HG03060 (cell line): ENCODE results near the gene NUAK1.

Experiments
- ATAC-seq: cut with Tn5 transposase; IDR thresholded peaks from one replicate; pipeline ENCODE4 v1.9.1; 2021; ENCODE audit warnings: low read depth, moderate number of reproducible peaks; ENCODE audit not compliant: unreplicated experiment

The NUAK1 gene

DNA sequence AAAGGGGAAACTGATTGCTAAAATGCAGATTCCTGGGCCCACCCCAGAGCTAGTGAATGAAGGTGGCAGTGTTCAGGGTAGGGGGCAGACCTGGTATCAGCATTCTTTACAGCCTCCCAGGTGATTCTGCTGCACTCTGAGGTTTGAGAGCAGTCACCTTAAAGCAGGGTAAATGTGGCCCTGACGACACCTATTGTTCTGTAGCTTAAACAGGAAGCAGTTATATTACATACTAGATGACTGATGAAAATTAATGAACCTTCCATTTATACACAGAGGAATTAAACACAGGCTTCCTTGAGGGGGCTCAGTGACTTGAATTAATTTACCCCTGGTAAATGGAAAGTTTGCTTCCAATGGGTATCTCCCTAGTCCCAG is 25.3 kb downstream of the NUAK1 start:
- ATAC-seq = no peak

DNA sequence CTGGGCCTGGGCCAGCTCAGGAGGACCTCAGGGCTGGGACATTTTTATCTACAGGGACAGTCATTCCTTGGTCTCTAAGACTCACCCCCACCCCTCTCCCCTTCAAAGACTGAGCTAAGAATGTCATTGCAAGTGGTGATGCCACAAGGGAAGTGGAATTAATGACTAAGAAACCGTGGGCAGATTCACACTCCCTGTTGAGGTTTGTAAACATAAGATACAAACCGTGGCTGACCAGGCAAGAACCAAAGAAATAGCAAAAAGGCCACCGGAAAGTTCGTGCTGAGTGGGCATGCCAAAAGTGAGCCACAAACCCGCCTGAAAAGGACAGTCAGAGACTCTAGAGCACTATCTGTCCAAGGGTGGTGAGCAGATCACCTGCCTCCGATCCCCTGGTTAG is 25.7 kb downstream of the NUAK1 start:
- no peak for ATAC-seq

DNA sequence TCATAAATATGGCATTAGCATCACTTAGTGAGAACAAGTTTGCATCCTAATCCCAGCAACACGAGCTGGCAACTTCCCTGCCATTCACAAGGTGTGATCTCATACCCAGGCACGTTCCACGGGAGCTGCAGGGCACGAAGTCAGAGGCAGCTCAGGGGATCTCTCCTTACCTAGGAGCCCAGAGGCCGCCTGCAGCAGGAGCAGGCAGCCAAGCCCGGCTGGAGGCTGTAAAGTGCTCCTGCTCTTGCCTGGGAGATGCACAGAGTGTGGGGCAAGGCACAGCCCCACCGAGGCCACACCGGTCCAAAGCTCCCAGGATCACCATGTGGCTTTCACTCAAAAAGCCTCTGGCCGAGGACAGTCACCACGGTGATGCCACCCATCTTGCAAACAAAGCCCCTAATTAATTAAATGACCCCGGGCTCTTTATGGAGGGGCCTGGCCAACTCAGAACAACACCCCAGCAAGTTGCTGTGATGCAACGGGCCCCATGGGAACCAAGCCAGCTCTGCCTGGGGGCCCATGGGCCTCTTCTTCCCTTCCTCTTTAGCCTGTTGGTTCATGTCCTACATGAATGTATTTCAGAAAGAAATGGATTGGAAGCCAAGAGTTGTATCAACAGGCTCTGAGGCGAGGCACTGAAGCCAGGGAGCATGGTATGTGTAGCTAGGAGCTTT is 26.5 kb downstream of the NUAK1 start:
- no peak for ATAC-seq

DNA sequence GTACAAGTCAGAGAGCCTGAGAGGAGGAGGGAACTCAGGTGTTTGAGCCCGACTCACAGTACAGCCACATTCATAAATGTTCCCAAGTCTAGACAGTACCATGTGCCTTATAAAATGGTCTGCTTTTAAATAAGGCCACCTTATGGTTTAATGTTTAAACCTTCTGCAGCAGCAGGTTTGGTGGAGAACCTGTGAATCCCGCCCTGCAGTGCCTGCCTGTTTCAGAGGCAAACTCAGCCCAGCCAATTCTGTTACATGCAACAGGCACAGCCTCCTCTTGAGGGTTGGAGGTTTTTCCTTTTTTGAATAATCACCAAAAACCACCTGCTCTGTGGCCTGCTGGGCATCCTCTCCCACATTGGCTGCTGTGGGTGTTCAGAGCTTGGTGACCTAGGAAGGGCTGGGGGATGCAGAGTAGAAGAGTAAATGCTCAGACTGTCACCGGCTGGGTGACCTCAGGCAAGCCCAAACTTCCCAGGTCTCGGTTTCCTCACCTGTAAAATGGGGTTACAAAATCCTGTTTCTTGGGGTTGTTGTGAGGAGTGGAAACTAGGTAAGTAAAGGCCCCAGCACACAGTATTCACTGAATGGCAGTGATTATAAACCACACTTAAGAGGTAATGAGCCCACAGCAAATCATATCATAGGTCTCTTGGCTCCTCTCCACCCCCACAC is 28.0 kb downstream of the NUAK1 start:
- ATAC-seq = no peak

DNA sequence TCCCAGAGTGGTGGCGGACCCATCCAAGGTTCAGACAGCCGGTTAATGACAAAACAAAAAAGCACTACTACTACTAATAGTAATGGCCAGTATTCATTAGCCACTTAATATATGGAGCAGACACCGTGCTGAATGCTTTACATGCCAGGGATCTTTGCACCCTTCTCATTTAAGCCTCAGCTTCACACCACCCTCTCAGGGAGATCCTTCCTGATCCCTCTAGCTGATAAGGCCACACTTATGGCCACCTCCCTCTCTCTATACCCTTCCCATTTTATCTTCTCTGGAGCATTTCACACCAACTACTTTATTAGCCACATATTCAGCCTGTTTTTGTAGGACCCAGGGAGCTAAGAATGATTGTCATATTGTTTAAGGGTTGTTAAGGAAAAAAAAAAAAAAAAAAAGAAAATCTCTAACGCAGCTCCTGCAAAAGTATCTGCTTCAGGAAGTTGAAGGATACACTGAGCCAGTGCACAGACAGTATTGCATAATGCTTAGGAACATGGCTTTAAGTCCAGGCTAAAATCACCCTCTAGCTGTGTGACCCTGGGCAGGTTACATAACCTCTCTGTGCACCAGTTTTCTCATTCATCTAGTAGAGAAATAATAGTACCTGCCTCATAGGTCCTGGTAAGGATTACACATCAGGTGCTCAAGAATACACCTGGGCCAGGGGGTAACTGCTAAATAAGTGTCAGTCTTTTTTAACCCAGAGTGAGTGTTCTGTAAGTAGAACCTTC is 29.4 kb downstream of the NUAK1 start:
- no peak for ATAC-seq

DNA sequence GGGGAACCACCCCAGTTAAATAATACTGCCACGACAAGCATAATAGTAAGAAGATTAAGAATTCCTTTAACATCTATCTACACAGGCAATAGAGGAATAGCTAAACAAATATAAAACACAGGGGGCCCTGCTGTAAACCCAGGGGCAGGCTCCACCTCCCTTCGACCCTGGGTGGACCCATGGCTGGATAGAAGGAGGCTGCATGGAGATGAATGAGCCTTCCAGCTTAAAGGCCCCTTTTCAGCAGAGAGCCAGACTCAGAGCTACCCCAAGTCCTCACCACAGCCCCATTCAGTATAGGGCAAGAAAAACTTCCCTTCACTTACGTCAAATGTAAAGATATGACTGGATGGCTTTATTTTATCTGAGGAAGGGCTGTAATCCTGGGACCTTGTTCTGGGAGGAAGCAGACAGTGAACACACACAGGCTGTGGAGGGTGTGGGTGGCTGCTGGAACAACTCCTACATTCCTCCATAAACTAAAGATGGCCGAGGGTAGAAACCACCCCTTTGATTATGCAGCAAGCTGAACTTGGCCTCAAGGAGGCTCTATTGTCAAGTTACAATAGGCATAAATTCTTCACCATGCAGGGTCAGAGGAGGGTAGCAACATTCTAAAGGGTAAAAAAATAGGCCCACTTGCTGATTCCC is 30.4 kb downstream of the NUAK1 start:
- ATAC-seq = no peak

DNA sequence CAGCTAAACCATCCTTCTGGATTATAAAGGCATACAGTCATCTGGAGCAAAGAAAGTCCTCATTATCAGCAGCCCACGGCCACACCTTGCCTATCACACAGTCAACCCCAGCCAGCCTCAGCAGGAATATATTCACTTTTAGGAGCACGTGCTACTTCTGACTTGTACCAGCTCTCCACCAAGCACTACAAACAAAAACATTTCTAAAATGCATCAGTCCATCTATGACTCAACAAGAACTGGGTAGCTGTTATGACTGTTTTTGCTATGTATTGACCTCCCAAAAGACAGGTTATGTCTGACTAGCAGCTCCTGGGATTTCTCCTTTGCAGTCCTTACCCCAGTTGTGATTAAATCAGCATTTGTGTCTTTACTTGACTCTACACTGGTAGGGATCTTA is 31.2 kb downstream of the NUAK1 start:
- ATAC-seq = no peak

DNA sequence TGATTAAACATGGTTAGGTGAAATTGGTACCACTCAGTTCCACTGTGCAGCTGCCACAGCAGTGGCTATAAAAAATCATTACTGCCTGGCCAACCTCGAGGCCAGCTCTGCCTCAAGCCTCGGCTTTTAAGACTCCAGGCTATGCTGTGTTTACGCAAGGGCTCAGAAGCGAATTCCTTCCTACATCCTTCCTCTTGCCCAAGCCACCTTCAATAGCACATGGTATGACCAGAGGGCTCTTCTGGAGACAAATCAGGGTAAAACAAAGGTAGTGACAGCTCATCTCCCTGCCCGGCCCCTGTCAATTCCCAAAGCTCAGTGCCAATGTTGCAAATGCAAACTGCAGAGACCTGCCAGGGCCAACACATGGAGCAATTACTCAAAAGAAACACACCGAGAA is 31.9 kb downstream of the NUAK1 start:
- no peak for ATAC-seq

DNA sequence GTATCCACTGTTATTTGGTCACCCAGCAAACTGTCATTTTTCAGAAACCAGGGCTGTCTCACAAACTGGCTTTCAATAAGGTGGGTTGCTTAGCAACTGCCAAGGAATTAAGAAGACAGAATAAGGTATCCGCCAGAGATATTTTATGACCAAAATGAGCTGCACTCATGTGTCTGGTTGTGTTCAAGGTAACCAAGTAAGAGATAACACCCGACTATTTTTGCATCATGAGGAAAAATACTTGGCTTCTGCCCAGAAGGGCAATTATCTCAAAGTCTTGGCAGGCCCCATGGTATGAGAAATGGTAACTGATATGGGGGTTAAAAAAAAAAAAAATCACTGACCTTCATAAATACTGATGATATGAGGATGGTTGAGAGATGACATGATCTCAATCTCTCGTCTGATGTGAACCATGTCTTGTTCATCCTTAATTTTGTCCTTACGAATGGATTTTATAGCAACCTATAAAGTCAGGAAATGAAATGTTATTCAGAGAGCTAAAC is 32.6 kb downstream of the NUAK1 start:
- no peak for ATAC-seq

DNA sequence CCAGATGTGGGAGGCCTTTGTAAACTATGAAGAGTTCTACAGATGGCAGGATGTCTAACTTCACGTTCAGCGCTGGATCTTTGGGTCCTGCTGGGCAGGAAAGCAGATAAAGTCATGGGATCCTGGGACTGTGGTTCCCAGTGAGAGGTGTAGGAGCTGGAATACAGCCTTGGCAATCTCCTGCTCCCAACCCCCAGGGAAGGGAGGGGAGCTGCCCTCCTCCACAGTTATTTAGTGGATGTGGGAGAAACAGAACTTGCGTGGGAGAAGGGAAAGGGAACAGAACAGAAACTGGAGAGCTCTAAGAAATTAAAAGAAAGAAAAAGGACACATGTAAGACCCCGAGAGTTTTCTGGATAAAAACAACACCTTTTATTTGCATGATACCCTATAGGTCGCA is 37.0 kb downstream of the NUAK1 start:
- no peak for ATAC-seq

DNA sequence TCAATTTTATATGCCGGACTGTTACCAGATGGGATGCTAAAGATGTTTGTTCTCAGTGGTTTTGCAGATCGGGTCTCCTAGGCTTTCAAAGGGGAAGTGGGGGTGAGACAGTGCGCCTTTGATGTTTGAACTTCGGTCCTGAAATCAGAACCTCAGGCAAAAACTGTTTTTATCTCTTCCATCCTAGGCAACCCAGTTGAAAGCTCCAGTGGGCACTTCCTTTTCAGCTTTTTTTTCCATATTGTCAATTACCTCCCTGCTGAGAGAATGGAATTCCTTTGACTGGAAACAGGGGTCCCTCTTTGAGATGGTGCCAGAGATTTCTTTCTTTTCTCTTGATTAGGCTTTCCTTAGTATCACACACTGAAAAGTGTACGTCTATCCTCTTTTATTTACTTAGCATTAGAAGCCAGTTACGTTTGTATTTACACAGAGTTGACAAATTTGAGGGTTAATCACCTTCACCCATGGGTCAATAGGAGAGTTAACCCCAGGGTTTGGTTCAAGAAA is 40.0 kb downstream of the NUAK1 start:
- no peak for ATAC-seq

DNA sequence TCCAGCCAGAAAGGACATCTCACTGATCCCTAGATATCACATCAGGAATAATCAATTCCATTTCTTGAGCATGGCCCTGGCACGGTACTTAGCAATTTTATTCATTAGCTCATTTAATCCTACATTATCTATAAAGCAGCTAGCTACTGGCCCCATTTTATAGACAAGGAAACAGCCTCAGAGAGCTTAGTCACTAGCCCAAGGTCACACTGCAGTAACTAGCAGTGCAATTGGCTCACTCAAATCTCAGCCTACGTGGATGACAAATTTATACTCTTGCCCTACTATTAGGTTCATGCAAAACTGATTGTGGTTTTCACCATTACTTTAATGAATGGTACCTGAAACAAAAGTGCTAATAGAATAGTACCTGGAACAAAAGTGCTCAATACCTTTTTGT is 41.7 kb downstream of the NUAK1 start:
- no peak for ATAC-seq

DNA sequence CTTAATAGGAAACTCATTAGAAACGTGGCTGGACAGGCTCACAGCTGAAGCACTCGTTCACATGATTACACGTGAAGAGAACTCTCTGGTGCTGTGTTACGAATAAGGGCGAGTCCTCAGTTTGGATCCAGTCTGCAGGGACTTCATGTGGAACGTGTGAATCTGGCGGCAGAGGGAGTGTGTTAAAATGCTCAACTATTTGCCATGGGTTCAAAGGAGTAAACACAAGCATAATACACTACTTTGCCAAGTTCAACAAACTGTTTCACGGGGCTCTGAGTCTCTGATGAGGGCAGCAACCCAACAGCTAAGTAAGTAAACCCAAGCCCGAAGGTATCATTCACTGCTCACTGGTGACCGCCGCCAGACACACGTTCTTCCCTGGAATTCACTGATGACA is 42.4 kb downstream of the NUAK1 start:
- ATAC-seq = no peak

DNA sequence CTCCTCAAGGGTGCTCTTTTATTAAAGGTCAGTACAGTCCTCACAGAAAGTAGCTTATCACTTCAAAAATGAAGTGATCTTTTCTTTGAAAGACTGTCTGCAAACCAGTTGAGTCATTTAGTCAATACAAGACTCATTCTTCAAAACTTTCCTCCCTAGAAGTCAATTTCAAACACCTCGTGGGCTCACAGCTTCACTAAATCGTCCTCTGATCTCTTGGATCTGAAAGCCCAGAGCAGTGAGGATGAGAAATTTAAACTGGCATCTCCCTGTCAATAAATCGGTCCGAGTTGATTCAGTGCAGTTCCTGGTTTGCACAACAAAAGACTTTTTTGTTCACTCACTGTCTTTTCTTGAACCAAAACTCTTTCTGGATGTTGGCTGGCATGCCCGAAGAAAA is 44.5 kb downstream of the NUAK1 start:
- ATAC-seq = no peak

DNA sequence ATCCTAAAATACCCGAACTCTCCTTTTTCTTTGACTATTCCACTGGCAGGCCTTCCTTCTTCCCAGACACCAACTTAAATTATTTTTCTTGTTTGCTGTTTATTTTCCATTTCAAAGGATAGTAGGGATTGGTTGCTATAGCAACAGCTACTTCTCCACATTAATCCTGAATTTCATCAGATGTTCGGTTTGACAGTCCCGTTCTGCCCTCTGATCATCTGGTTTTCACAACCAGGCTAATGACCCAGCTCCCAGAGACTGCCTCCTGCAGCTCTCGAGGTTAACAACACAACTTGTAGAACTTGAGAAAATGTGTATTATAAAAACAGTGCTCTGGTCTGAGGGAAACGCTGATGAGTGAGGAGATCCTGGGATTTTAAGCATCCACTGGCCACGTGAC is 45.5 kb downstream of the NUAK1 start:
- no peak for ATAC-seq

DNA sequence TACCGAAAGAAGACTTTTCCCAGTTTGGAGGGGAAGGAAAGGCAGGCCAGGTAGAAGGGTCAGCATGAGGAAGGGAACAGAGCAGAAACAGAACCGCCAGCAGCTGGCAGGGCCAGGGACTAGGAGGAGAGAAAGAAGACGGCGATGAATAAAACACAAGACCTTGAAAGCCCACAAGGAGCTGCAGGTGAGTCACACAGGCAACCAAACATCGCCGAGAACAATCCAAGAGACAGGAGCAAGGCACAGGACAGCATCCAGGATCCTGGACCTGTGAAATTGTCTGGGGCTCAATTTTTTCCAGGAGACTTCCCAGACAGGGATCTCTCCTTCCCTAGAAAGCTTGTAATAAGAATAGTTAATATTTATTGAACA is 47.3 kb downstream of the NUAK1 start:
- ATAC-seq = no peak

DNA sequence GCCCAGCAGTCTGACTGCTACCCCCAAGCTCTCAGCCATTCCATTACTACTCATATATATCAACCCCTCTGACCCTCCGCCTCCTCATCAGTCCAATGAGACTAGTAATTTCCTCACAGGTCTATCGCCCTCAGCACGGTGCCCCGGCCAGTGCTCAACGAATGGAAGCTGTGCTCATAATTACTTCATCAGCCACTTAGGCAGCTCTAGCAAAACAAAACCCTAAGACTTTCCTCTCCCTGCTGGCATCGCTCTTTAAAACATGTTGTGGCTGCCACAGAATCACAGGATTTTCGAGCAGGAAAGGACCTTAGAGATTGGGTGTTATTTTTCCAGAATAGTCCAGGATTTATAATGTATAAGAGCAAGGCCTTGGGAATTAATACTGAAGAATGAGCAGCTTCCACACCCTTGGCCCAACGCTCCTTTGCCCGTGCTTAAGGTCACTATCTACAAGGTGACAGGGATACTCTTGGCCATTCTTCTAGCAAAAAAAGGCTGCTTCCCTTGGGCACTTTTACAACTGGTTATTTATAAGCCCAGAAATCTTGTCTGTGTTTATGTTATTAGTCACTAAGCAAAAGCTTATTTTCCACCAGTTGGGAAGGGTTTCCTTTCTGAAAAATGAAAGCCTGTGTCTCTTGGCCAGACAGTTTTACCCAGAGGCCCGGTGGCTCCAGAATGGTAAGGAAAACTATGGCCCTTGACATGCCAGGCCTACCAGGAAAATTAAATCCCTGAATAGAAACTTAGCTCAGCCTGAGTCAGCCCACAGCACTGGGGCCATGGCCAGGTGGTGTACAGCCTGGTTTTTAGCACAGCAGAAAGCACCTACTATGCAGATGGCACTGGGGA is 47.9 kb downstream of the NUAK1 start:
- no peak for ATAC-seq

DNA sequence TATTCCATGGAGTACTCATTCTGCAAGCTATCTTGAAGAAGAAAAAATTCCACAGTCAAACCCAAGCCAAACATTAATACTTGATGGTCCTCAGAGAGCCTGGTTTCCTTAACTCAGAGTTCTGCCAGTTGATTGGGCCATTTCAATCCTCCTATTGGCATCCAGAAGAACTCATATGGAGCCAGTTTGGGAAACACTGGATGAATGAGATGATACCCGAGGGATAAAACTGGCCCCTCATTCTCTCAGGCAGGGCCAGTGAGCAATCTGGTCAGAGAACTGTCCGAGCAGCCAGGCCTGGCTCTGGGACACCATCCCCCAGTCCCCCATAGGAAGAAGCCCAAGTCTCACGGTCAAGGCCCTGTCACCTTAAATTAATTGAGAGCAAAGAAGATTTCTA is 48.8 kb downstream of the NUAK1 start:
- ATAC-seq = no peak

DNA sequence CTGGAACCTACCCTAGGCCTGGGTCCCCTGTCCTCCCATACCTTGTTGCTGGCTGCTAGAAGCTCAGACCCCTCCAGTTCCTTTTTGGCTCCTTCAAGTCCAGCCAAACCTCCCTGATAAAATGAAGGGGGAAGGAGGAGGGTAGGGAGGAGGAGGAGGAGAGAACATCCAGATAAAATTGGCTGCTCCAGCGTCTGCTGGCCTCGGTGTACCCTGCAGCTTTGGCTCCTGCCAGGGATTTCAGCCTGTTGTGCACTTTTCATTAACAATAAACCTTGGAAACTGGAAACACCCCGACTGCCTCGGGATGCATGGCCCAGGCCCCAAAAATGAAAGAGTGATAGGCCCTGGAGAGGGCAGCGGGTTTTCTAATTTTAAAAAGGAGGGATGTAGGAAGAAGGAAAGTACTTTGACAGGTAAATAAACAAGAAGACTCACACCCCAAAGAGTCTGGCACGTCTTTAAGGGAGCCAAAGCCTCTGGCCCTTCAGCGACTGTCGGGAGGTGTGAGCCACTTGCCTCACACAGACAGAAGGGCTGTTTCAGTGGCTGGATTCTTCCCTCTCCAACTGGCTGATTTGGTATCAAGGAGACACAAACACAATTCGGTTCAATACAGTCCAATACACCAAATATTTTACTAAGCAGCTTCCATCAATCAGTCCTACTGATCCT is 49.8 kb downstream of the NUAK1 start:
- no peak for ATAC-seq
